Right lobe of liver (tissue), 6 donors: ENCODE measurements around the gene PAK1. TPM values are rescaled to one million over a fixed set of nuclear protein-coding genes. Genes with fewer than 3 reads are reported as not detected.

Source experiments
- ATAC-seq, 4 donors: fragments of 200-7000 bp; cut with Tn5 transposase; one replicate each; pipeline ENCODE4 v1.9.1; 2020; ENCODE audit warnings: mild to moderate bottlenecking in 4 of 4, moderate library complexity in 4 of 4
- DNase-seq, 3 donors: peaks; one replicate each; pipeline ENCODE4 v3.0.0-alpha.2; 2020
- H3K27ac ChIP-seq, 3 donors: fragments of 200-600 bp; one replicate each; pipeline ENCODE4 v1.8.0; 2022
- H3K27me3 ChIP-seq, 2 donors: fragments of 200-600 bp; one replicate each; pipeline ENCODE4 v1.8.0; 2022
- H3K36me3 ChIP-seq, 4 donors: fragments of 200-600 bp; sonication (generic) in 1 of 4; one replicate each; pipeline versions ENCODE4 v1.5.1 to v1.8.0; 2017 to 2022; ENCODE audit warnings: control low read depth in 1 of 4
- H3K4me1 ChIP-seq, 4 donors: fragments of 200-600 bp; sonication (generic) in 1 of 4; one replicate each; pipeline versions ENCODE4 v1.5.1 to v1.8.0; 2017 to 2022; ENCODE audit warnings: control low read depth in 1 of 4
- H3K4me3 ChIP-seq, 3 donors: fragments of 200-600 bp; one replicate each; pipeline ENCODE4 v1.8.0; 2022
- H3K9me3 ChIP-seq, 4 donors: fragments of 200-600 bp; sonication (generic) in 1 of 4; one replicate each; pipeline versions ENCODE4 v1.5.1 to v1.8.0; 2017 to 2022; ENCODE audit warnings: control low read depth in 1 of 4
- CTCF ChIP-seq, 4 donors: fragments of 200-600 bp in 3 of 4; fragments of 450-650 bp in 1 of 4; IDR thresholded peaks; one replicate each; pipeline versions ENCODE4 v1.5.1 to v1.8.0; 2016 to 2022; ENCODE audit warnings: antibody characterized with exemption in 4 of 4, mild to moderate bottlenecking in 2 of 4
- POLR2A ChIP-seq: fragments of 450-650 bp; IDR thresholded peaks from one replicate; pipeline ENCODE4 v1.6.1; 2017; ENCODE audit warnings: antibody characterized with exemption, mild to moderate bottlenecking
- WGBS: methylation state at CpG from one replicate; pipeline ENCODE4 v1.1.6; 2018; ENCODE audit warnings: low coverage, low lambda C conversion rate; ENCODE audit not compliant: insufficient coverage; ENCODE audit errors: missing lambda C conversion rate; 5-methylcytosine and 5-hydroxymethylcytosine counted together
- intact Hi-C, 2 donors: fragments of 100-400 bp; cut with DNase I; formaldehyde crosslinking; loops; one replicate each; pipeline versions ENCODE4 v1.11.2 to v1.14.1; 2022
- total RNA-seq, 6 experiments: library from RNA; depleted of rRNA in 2 of 6; stranded (reverse); fragments of >200 nt in 2 of 6; fragmentation: NEBNext Ultra II Directional in 3 of 6; extraction: Animal tissue kit (Norgen Biotek cat#: 25700) in 3 of 6; gene quantifications; one replicate each; pipeline versions ENCODE4 v1.1.0 to v1.2.4, GENCODE V29; 2016 to 2023
- donor health status: DM: no; HTN: yes; CAD: no.
- donor health status: DM: no; HTN: no; CAD: no.
- donor health status: DM: no; HTN: no; CAD: no.
- donor health status: DM: no; HTN: yes; CAD: no.
- donor health status: DM: no; HTN: yes; CAD: no.

PAK1 gene
- total RNA-seq, 6 experiments from 2014 or later = 7.3 to 14.5 (median 9.3) TPM

DNA sequence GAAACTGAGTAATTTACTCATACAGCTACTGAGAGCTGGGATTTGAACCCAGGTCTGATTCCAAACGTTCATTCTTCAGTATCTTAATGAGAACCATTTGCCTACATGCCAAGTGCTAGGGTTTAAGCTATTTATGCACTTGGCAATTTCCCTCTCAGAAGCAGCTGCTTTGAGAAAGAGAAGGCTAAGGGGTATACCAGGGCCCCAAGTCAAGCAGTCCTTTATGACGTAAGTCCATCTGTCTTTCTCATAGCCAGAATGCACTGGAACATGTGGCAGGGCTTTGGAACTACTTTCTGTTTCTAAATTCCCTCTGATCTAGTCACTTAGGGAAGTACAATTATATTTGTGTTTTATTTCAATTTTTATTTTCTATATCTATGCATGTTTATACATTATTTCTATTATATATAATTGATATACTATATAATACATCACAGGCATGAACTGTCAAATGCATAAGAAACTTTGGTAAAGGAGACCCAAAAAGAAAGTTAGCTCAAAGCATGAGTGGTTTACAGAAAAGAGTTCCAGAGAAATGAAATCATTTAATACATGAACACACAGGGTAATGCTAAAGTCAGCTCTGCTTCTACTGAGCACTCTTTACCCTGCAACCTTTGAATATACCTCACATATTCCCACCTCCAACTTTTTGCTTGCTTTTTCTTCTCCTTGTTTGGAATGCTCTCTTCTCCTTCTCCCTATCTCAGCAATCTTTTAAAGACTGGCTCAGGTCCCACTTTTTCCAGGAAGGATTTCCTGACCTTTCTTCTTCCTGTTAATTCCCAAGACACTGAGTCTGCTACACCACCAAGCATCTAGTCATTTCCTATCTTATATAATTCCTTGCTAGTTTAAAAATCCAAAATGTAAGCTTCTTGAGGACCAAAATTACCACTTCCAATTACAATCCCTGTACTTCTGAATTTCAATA lies 91.9 kb downstream of the PAK1 start:
- Histone ChIP-seq H3K36me3 (peaks cover 0 to 2% (median 0%) of the 10 kb centered on the region in 4 donors), H3K9me3 (no peaks in the 10 kb centered on the region), H3K27me3 (no peaks in the 10 kb centered on the region), H3K4me1 (no peaks in the 10 kb centered on the region), H3K4me3 (no peak overlapping the region), H3K27ac (no peak overlapping the region)
- TF ChIP-seq CTCF (IDR thresholded peaks at IDR 0.05) (no peak), POLR2A (no peak)
- DNase-seq (no peak), ATAC-seq (peak in 1 of 4 donors; percentile 28)
- 77% methylated on average over 2 of the region's 2 CpGs for WGBS
- intact Hi-C loops = no loop called here

DNA sequence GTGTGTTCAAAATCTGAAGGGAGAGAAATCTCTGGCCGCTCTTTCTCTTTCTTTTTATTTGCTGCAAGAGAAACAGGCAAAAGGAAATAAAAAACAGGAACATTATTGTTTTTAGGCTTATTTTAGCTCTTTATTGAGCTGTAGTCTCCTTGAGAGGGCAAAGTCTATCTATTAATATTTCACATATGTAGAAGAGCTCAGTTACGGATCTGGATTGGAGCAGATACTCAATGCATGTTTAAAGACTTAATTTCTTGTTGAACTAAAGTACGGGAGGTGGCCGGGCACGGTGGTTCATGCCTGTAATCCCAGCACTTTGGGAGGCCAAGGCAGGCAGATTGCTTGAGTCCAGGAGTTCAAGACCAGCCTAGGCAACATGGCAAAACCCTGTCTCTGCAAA lies 94.0 kb downstream of the PAK1 start:
- TF ChIP-seq POLR2A (no peak), CTCF (IDR thresholded peaks at IDR 0.05) (no peak)
- no peaks in the 10 kb centered on the region for H3K4me1 ChIP-seq
- no peak overlapping the region for H3K4me3 ChIP-seq
- H3K27me3 ChIP-seq = no peaks in the 10 kb centered on the region
- 96% methylated on average over 5 of the region's 5 CpGs for WGBS
- no peak for ATAC-seq
- no peak overlapping the region for H3K27ac ChIP-seq
- H3K9me3 ChIP-seq = no peaks in the 10 kb centered on the region
- DNase-seq = no peak
- H3K36me3 ChIP-seq = peaks cover 0 to 2% (median 0%) of the 10 kb centered on the region in 4 donors
- intact Hi-C loops = no loop called here

GRCh38 chr11:77379253-77379652 lies 94.6 kb downstream of the PAK1 start:
- no peak for DNase-seq
- 100% methylated on average over 3 of the region's 4 CpGs for WGBS
- intact Hi-C loops = no loop called here
- Histone ChIP-seq H3K4me3 (no peak overlapping the region), H3K27me3 (no peaks in the 10 kb centered on the region), H3K9me3 (no peaks in the 10 kb centered on the region), H3K27ac (no peak overlapping the region), H3K4me1 (no peaks in the 10 kb centered on the region), H3K36me3 (peaks cover 0 to 2% (median 0%) of the 10 kb centered on the region in 4 donors)
- TF ChIP-seq CTCF (IDR thresholded peaks at IDR 0.05) (no peak), POLR2A (no peak)
- ATAC-seq = no peak

- intact Hi-C loops = no loop called here
- Histone ChIP-seq H3K9me3 (no peaks in the 10 kb centered on the region), H3K4me3 (no peak overlapping the region), H3K36me3 (no peaks in the 10 kb centered on the region), H3K27ac (no peak overlapping the region), H3K4me1 (no peaks in the 10 kb centered on the region), H3K27me3 (no peaks in the 10 kb centered on the region)
- WGBS = 80% methylated on average over 1 of the region's 2 CpGs
- TF ChIP-seq POLR2A (no peak), CTCF (IDR thresholded peaks at IDR 0.05) (no peak)
- DNase-seq = no peak
- peak in 1 of 4 donors; percentile 30 for ATAC-seq
Observed at GRCh38 chr11:77377734-77378133, 96.2 kb downstream of the PAK1 start.
